ENCODE data around the gene HEBP2. TPM values are rescaled to one million over a fixed set of nuclear protein-coding genes. Genes with fewer than 3 reads are reported as not detected.

HEBP2 gene
- total and polyA plus RNA-seq, 9 donors = 12.4 to 64.8 (median 44.3) TPM

DNA sequence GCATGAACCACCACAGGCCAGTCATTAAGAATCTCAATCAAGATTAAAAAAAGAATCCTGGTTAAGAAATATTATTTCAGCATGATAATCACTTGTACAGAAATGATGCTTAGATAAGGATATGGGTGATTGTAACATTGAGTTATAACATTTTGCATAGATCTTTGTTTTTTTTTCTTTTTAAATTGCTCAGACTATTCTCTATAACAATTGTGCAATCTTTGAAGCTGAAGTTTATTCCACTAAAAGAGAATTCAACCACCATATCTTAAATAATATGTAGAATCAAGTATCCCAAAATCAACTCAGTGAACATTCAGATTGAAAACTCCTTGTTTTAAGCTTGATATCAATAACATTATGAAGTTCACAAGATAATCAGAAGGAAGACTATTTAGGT lies 27.0 kb upstream of the HEBP2 start:
- intact Hi-C loops (cut with DNase I) = no loop called here
- DNase-seq = no peak
- no peaks in the 10 kb centered on the region for H3K9me3 ChIP-seq
- no peak overlapping the region for H3K27ac ChIP-seq
- no peak overlapping the region for H3K4me3 ChIP-seq
- TF ChIP-seq EP300 (IDR thresholded peaks at IDR 0.05) = no peak
- TF ChIP-seq, protein P1, sequence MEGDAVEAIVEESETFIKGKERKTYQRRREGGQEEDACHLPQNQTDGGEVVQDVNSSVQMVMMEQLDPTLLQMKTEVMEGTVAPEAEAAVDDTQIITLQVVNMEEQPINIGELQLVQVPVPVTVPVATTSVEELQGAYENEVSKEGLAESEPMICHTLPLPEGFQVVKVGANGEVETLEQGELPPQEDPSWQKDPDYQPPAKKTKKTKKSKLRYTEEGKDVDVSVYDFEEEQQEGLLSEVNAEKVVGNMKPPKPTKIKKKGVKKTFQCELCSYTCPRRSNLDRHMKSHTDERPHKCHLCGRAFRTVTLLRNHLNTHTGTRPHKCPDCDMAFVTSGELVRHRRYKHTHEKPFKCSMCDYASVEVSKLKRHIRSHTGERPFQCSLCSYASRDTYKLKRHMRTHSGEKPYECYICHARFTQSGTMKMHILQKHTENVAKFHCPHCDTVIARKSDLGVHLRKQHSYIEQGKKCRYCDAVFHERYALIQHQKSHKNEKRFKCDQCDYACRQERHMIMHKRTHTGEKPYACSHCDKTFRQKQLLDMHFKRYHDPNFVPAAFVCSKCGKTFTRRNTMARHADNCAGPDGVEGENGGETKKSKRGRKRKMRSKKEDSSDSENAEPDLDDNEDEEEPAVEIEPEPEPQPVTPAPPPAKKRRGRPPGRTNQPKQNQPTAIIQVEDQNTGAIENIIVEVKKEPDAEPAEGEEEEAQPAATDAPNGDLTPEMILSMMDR (IDR thresholded peaks at IDR 0.05) = no peak
- TF ChIP-seq POLR2A (IDR thresholded peaks at IDR 0.05) = no peak
- no peaks in the 10 kb centered on the region for H3K27me3 ChIP-seq
- no peaks in the 10 kb centered on the region for H3K4me1 ChIP-seq (ENCODE audit: insufficient read depth)
- no peaks in the 10 kb centered on the region for H3K36me3 ChIP-seq

DNA sequence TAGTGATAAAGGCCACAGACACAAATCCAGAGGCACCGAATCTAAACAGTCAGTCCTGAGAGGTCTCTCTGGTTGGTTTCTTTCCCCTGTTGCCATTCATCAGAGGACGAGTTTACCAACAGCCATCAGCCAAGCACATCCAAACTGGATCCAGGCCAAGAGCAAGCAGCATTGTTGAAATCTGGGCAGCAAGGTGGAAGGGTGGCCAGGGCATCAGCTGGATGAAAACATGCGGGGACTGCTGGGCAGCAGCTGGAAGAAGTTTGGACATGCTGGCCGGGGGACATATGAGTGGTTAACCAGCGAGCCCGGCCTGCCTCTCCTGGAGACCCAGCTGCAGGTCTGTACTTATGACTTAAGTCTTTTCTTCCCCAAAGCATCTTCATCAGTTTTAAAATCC lies 26.2 kb upstream of the HEBP2 start, which contains the start of gene SMIM28:
SMIM28 (plus strand) TSS at position 62 of the 400 bp plus-strand sequence; CDS start at position 230, 168 bp downstream.
- Histone ChIP-seq H3K27me3 (no peaks in the 10 kb centered on the region), H3K36me3 (no peaks in the 10 kb centered on the region), H3K4me1 (ENCODE audit: insufficient read depth) (no peaks in the 10 kb centered on the region), H3K27ac (no peak within 1 kb of the TSS), H3K9me3 (no peaks in the 10 kb centered on the region), H3K4me3 (no peak within 1 kb of the TSS)
- no peak for TF ChIP-seq POLR2A (IDR thresholded peaks at IDR 0.05)
- TF ChIP-seq, protein P1 (IDR thresholded peaks at IDR 0.05) = no peak
- TF ChIP-seq EP300 (IDR thresholded peaks at IDR 0.05) = no peak
- no peak for DNase-seq
- intact Hi-C loops (cut with DNase I) = no loop called here
- 85 to 90% (median 85%) methylated on average over 6 of the region's 6 CpGs for WGBS, 3 donors

DNA sequence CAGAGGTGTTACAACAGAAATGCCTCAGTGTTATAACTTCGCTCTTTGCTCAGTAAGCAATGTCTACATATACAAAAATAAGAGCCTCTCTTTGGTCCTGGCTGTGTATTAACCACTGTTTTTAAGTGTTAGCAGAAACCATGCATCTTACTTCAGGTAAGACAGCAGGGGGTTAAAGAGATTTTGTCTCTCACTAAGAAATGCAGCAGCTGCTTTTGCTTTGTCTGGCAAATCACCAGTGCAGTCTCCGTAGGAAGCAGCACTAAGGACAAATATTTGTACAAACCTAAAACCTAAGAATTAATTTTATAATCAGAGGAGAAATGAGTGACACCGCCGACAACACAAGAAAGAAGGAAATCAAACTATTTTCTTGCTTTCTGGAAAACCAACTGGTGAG lies 25.6 kb upstream of the HEBP2 start:
- WGBS, 3 donors = 41 to 63% (median 48%) methylated on average over 4 of the region's 4 CpGs
- intact Hi-C loops (cut with DNase I) = no loop called here
- no peak for DNase-seq

DNA sequence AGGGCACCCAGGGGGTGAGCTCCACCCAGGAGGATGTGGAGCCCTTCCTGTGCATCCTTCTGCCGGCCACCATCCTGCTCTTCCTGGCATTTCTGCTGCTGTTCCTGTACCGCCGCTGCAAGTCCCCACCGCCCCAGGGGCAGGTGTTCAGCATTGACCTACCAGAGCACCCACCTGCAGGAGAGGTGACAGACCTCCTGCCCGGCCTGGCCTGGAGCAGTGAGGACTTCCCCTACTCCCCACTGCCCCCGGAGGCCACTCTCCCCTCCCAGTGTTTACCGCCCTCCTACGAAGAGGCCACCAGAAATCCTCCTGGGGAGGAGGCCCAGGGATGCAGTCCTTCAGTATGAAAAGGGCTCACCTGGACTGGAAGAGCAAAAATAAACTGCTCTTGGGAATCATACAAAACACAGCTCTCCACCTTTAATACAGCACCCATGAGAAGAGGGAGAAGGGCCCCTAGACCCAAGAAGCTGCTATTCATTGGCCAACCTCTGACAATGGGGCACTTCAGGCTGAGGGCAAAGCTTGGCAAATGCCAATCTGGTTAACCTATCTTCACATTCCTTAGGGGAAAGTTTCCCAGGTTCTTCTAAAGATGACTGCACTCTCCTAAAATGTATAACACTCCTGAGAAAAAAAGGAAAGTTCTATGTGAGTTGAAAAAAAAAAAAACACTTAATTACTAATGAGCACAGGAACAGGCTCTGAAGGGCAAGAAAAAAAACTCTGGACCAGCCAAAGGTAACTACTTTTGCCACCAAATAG lies 21.3 kb upstream of the HEBP2 start:
- Histone ChIP-seq H3K9me3 (no peaks in the 10 kb centered on the region), H3K4me1 (ENCODE audit: insufficient read depth) (no peaks in the 10 kb centered on the region), H3K27me3 (no peaks in the 10 kb centered on the region), H3K27ac (no peak overlapping the region), H3K4me3 (no peak overlapping the region), H3K36me3 (no peaks in the 10 kb centered on the region)
- intact Hi-C loops (cut with DNase I) = no loop called here
- WGBS, 3 donors = 67 to 80% (median 78%) methylated on average over 8 of the region's 8 CpGs
- no peak for TF ChIP-seq POLR2A (IDR thresholded peaks at IDR 0.05)
- TF ChIP-seq EP300 (IDR thresholded peaks at IDR 0.05) = no peak
- TF ChIP-seq, protein P1 (IDR thresholded peaks at IDR 0.05) = no peak
- DNase-seq = no peak

More for the DNA sequence above, 25.6 kb upstream of the HEBP2 start:
- H3K9me3 ChIP-seq = no peaks in the 10 kb centered on the region
- no peaks in the 10 kb centered on the region for H3K4me1 ChIP-seq (ENCODE audit: insufficient read depth)
- no peaks in the 10 kb centered on the region for H3K36me3 ChIP-seq
- H3K27me3 ChIP-seq = no peaks in the 10 kb centered on the region
- TF ChIP-seq POLR2A (IDR thresholded peaks at IDR 0.05) (no peak), EP300 (IDR thresholded peaks at IDR 0.05) (no peak)
- TF ChIP-seq, protein P1 (IDR thresholded peaks at IDR 0.05) = no peak
- H3K27ac ChIP-seq = no peak overlapping the region
- no peak overlapping the region for H3K4me3 ChIP-seq

All from ovary (tissue), 9 donors.